AG10803 (cell line): ENCODE measurements around the gene DTX3.
A peak's percentile ranks its signal among the peaks of the same experiment; 100 is the strongest.
"Not testable (repeated sequence)": the region's sequence is repeated elsewhere in the genome, so short reads cannot be mapped to it uniquely, and the experiment has no call there.

Source experiments
- DNase-seq: peaks from one replicate; pipeline ENCODE4 v3.0.0; 2010; ENCODE audit warnings: low read depth
- H3K4me3 ChIP-seq: 2 replicates; pipeline ENCODE4 v1.5.1; 2011; ENCODE audit warnings: mild to moderate bottlenecking, low read length, control low read depth
- TF ChIP-seq, protein P1 (sequence below): conservative IDR thresholded peaks from 2 replicates; pipeline ENCODE4 v1.5.1; 2011; ENCODE audit warnings: mild to moderate bottlenecking, low read length, control low read depth, inconsistent platforms

Gene DTX3

GRCh38 chr12:57617942-57618341 is 13.3 kb downstream of the DTX3 start:
- no peak for DNase-seq
- TF ChIP-seq, protein P1, sequence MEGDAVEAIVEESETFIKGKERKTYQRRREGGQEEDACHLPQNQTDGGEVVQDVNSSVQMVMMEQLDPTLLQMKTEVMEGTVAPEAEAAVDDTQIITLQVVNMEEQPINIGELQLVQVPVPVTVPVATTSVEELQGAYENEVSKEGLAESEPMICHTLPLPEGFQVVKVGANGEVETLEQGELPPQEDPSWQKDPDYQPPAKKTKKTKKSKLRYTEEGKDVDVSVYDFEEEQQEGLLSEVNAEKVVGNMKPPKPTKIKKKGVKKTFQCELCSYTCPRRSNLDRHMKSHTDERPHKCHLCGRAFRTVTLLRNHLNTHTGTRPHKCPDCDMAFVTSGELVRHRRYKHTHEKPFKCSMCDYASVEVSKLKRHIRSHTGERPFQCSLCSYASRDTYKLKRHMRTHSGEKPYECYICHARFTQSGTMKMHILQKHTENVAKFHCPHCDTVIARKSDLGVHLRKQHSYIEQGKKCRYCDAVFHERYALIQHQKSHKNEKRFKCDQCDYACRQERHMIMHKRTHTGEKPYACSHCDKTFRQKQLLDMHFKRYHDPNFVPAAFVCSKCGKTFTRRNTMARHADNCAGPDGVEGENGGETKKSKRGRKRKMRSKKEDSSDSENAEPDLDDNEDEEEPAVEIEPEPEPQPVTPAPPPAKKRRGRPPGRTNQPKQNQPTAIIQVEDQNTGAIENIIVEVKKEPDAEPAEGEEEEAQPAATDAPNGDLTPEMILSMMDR: no peak
- H3K4me3 ChIP-seq: no peak overlapping the region

GRCh38 chr12:57618431-57618830 is 13.8 kb downstream of the DTX3 start:
- not testable (repeated sequence) for DNase-seq, H3K4me3 ChIP-seq

- no peak for DNase-seq
- H3K4me3 ChIP-seq: no peak overlapping the region
- TF ChIP-seq, protein P1: no peak
These were observed 14.4 kb downstream of the DTX3 start for GRCh38 chr12:57618966-57619433.

DNA sequence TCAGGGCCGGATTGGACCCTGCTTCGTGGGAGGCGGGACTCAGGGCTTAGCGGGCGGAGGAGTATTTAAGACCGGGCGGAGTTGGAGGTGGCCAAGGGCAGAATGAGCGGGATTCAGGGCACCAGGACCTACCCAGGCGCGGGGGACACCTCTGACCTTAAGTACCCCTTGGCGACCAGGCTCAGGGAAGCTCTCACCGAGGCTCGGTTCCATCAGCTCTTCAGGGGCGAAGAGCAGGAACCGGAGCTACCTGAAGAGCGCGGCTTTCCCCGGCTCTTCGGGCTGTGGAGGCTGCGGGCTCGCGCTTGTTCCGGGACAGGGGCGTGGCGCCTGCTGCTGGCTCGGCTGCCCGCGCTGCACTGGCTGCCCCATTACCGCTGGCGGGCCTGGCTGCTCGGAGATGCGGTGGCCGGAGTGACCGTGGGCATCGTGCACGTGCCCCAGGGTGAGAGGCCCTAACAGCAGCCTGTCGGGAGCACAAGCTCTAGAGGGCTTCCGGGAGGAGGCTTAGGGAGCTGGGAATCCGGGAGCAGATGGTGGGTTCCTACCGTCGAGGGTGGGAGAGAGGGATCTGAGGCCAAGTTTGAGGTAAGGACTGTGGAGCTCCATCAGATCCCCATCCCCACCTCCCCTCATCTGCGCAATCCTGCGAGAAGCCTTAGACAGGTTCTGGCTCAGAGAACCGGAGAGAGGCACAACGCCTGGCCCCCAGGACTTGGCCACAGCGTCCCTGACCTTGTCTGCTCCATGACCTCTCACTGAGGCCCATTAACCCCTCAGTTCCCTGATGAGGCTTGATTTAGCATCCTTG is 15.0 kb downstream of the DTX3 start:
- TF ChIP-seq, protein P1: no peak

GRCh38 chr12:57620245-57620935 is 15.8 kb downstream of the DTX3 start:
- H3K4me3 ChIP-seq: no peak overlapping the region
- DNase-seq: no peak
- TF ChIP-seq, protein P1: no peak

More for the DNA sequence above, 15.0 kb downstream of the DTX3 start:
- no peak for DNase-seq
- H3K4me3 ChIP-seq: no peak overlapping the region

- H3K4me3 ChIP-seq: peak overlapping the region; percentile 45
- TF ChIP-seq, protein P1: no peak
- no peak for DNase-seq
These were observed 16.4 kb downstream of the DTX3 start for GRCh38 chr12:57620936-57621496.

DNA sequence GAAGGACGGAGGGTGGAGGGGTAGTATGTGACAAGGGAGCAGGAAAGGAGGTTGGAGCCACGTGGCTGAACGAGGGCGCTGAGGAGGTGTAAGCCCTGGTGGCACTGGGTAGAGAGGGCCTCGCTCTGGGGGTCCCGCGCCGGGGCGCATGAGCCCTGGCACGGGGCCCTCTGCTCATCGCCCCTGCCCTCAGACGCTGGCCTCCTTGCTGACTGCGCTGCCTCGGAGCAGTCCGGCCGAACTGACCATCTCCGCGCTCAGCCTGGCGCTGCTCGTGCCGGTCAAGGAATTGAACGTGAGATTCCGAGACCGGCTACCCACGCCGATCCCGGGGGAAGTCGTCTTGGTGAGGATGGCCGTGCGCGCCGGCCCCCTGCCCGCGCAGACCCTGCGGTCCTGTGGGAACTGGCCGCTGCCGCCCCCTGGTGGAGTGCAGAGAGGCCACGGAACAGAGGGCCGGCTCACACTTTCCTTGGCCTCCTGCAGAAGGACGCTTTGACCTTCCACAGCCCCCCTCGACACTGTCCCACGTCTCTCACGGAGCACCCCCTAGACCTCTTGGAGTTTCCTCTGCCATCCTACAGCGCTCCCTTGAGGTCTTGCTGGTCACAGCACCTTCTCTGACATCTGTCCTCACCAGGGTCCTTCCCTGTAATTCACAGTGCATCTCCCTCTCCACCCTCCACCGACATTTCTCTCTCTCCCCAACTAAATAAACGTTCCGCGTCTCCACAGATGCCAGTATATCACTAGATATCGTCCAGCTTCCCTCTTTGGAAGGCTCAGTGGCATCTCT is 17.1 kb downstream of the DTX3 start:
- peak; percentile 13 for DNase-seq
- TF ChIP-seq, protein P1: peak; percentile 72
- H3K4me3 ChIP-seq: peak overlapping the region; percentile 45
